Lower lobe of right lung (tissue), 2 donors: ENCODE measurements around the gene PASK. TPM values are rescaled to one million over a fixed set of nuclear protein-coding genes. Genes with fewer than 3 reads are reported as not detected.
A peak's percentile ranks its signal among the peaks of the same experiment; 100 is the strongest.

Experiments
- ATAC-seq, 2 donors: fragments of 200-7000 bp; cut with Tn5 transposase; one replicate each; pipeline ENCODE4 v1.9.1; 2020 to 2022; ENCODE audit warnings: mild to moderate bottlenecking in 2 of 2, moderate library complexity in 2 of 2
- DNase-seq: peaks from one replicate; pipeline ENCODE4 v3.0.0-alpha.2; 2020
- H3K27ac ChIP-seq: fragments of 200-600 bp; one replicate; pipeline ENCODE4 v1.8.0; 2022
- H3K27me3 ChIP-seq: fragments of 200-600 bp; one replicate; pipeline ENCODE4 v1.8.0; 2022; ENCODE audit warnings: low read depth
- H3K36me3 ChIP-seq: fragments of 200-600 bp; one replicate; pipeline ENCODE4 v1.8.0; 2022; ENCODE audit warnings: mild to moderate bottlenecking
- H3K4me1 ChIP-seq: fragments of 200-600 bp; one replicate; pipeline ENCODE4 v1.8.0; 2022
- H3K4me3 ChIP-seq: fragments of 200-600 bp; one replicate; pipeline ENCODE4 v1.8.0; 2022; ENCODE audit warnings: mild to moderate bottlenecking
- H3K9me3 ChIP-seq: fragments of 200-600 bp; one replicate; pipeline ENCODE4 v1.8.0; 2022
- intact Hi-C: fragments of 100-400 bp; cut with DNase I; formaldehyde crosslinking; loops from one replicate; pipeline ENCODE4 v1.11.0; 2022
- total RNA-seq: library from RNA; stranded (reverse); fragmentation: NEBNext Ultra II Directional; extraction: Animal tissue kit (Norgen Biotek cat#: 25700); gene quantifications from one replicate; pipeline ENCODE4 v1.2.1, GENCODE V29; 2021
- TF ChIP-seq, protein P1 (sequence below): fragments of 200-600 bp; IDR thresholded peaks from one replicate; pipeline ENCODE4 v1.8.0; 2022; ENCODE audit warnings: antibody characterized with exemption, mild to moderate bottlenecking
- donor health status: DM: no; HTN: yes; CAD: no; lungs with severe emphysema.

The PASK gene
- total RNA-seq, 1 donor from 2014 or later, result 10.8 TPM

DNA sequence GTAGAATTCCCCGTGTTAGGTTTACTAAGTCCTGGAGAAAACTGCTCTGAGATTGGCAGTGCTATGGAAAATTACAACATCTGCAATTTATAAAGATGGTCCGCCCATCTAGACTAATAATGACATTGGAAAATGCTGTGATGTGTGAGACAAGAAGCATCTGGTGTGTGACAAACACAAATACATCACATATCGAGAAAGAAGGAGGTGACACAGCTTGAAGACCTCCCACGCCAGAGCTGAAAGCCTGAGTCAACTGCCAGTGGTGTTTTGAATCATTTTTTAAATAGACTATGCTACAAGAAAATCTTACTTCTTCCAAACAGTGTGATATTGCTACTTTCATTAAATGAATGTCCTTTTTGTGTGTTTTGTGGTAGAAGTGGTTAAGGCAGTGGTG is 30.6 kb upstream of the PASK start:
- DNase-seq (no peak), ATAC-seq (peak in 1 of 2 donors; percentile 33)
- Histone ChIP-seq H3K27ac (no peak overlapping the region), H3K36me3 (peaks cover 73% of the 10 kb centered on the region), H3K9me3 (no peaks in the 10 kb centered on the region), H3K4me3 (no peak overlapping the region), H3K4me1 (no peaks in the 10 kb centered on the region), H3K27me3 (no peaks in the 10 kb centered on the region)
- TF ChIP-seq, protein P1, sequence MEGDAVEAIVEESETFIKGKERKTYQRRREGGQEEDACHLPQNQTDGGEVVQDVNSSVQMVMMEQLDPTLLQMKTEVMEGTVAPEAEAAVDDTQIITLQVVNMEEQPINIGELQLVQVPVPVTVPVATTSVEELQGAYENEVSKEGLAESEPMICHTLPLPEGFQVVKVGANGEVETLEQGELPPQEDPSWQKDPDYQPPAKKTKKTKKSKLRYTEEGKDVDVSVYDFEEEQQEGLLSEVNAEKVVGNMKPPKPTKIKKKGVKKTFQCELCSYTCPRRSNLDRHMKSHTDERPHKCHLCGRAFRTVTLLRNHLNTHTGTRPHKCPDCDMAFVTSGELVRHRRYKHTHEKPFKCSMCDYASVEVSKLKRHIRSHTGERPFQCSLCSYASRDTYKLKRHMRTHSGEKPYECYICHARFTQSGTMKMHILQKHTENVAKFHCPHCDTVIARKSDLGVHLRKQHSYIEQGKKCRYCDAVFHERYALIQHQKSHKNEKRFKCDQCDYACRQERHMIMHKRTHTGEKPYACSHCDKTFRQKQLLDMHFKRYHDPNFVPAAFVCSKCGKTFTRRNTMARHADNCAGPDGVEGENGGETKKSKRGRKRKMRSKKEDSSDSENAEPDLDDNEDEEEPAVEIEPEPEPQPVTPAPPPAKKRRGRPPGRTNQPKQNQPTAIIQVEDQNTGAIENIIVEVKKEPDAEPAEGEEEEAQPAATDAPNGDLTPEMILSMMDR, result no peak
- intact Hi-C loops, result no loop called here

DNA sequence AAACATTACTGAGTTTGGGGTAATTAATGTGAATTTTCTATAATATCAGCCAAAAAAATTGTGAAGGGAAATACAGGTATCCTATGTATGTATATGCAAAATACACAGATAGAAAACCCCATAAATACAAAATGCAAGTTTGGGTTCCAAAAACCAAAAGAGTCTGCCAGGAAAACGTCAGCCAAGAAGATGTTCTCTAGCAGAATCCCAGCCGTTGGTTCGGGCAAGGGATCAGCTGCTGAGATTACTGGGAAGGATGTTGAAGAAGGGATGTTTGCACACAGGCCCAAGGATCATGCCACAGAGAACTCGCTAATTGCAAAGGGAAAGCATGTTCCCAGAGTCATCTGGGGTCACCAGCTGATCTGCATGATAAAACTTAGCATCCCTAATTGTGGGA is 29.7 kb upstream of the PASK start:
- Histone ChIP-seq H3K36me3 (peaks cover 80% of the 10 kb centered on the region), H3K27ac (no peak overlapping the region), H3K27me3 (no peaks in the 10 kb centered on the region), H3K4me3 (no peak overlapping the region), H3K9me3 (no peaks in the 10 kb centered on the region), H3K4me1 (no peaks in the 10 kb centered on the region)
- TF ChIP-seq, protein P1, result no peak
- intact Hi-C loops, result no loop called here
- DNase-seq, result no peak
- no peak for ATAC-seq

DNA sequence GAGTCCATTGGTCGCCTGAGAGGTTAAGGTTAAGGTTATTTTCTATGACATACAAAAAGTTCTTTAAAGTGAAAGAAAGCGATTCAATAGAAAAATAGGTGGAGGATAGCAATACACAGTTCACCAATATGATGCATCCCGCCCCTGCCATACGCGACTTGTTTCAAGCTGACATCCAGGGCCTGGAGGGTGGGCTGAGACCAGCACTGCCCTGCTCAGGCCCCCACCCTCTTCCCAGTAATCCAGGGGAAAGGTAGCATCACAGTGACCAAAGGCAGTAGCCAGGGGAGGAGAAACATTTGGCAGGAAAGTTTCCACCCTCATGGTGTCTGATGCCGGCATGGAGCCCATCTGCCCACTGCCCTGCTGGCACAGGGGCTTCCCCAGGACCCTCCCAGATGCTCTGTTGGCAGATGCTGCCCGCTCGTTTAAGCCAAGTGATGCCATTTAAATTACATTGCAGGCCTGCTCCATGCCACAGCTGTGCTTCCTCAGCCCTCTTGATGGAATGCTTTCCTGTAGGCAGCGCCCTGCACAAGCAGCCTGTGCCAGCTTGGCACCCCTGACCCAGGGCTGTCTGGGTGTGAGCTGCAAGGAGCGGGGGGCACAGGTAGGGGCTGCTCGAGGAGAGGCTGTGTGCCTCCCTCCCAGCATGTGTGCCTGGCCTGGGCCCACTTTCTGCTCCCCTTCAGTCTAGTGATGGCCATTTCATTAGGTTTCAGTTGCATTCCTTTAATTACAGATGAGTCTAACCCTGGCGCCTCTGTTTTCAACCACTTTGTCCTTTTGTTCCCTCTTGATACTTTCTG is 28.5 kb upstream of the PASK start:
- no peaks in the 10 kb centered on the region for H3K4me1 ChIP-seq
- TF ChIP-seq, protein P1, result no peak
- peaks cover 69% of the 10 kb centered on the region for H3K36me3 ChIP-seq
- H3K27me3 ChIP-seq, result no peaks in the 10 kb centered on the region
- no peaks in the 10 kb centered on the region for H3K9me3 ChIP-seq
- DNase-seq, result no peak
- H3K4me3 ChIP-seq, result no peak overlapping the region
- ATAC-seq, result peak in 1 of 2 donors; percentile 13
- no peak overlapping the region for H3K27ac ChIP-seq
- intact Hi-C loops, result no loop called here

DNA sequence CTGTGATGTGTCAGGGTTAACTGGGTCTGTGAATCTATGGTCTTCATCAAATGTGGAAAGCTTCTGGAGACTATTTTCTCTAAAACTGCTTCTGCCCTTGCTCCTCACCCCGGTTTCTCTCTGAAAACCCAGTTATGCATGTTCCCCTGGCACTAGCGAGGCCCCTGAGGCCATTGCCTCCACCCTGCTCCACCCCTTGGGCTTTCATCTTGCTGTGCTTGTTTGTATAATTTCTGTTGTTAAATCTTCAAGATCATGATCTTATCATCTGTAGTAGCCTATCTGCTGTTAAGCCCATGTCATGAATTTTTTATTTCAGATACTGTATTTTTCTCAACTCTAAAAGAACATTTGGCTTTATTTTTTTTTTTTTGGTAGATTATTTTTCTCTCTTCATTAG is 24.3 kb upstream of the PASK start:
- Histone ChIP-seq H3K27me3 (no peaks in the 10 kb centered on the region), H3K36me3 (peaks cover 66% of the 10 kb centered on the region), H3K4me1 (no peaks in the 10 kb centered on the region), H3K27ac (no peak overlapping the region), H3K4me3 (no peak overlapping the region), H3K9me3 (peaks cover 16% of the 10 kb centered on the region)
- TF ChIP-seq, protein P1, result no peak
- intact Hi-C loops, result no loop called here
- DNase-seq (no peak), ATAC-seq (no peak)

DNA sequence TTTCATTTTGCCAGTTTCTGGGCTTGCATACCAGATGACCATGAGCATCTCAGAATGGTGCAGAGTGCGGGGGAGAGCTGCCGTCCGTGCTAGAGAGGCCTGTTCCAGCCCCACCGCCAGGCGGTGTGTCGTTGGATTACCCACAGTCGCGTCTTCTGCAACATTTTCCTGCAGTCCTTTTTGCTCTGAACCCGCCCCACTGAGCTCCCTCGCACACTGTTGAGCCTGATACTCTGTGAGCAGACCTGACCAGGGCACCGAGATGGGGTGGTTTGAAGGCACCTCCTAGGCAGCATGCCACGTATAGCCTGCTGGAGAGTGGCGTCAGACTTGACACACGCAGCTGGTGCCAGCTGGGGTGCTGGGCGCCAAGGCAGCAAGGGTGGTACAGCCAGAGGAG is 19.1 kb upstream of the PASK start:
- H3K4me3 ChIP-seq, result no peak overlapping the region
- TF ChIP-seq, protein P1, result no peak

More for the DNA sequence above, 19.1 kb upstream of the PASK start:
- no peak for DNase-seq
- ATAC-seq, result no peak
- peaks cover 16% of the 10 kb centered on the region for H3K9me3 ChIP-seq
- H3K27me3 ChIP-seq, result no peaks in the 10 kb centered on the region
- H3K36me3 ChIP-seq, result peaks cover 84% of the 10 kb centered on the region
- H3K27ac ChIP-seq, result no peak overlapping the region
- intact Hi-C loops, result no loop called here
- no peaks in the 10 kb centered on the region for H3K4me1 ChIP-seq
